Testis (tissue), 2 donors: ENCODE data around the gene SDF4.

ENCODE experiments used
- POLR2A ChIP-seq: fragments of 450-650 bp; IDR thresholded peaks from one replicate; pipeline ENCODE4 v1.6.1; 2017; ENCODE audit warnings: antibody characterized with exemption, mild to moderate bottlenecking, moderate library complexity
- TF ChIP-seq, protein P1 (sequence below), 3 experiments: fragments of 450-650 bp in 2 of 3; fragments of 200-600 bp in 1 of 3; sonication (generic) in 1 of 3; IDR thresholded peaks; one replicate each; pipeline ENCODE4 v1.5.1; 2016 to 2019; ENCODE audit warnings: antibody characterized with exemption in 3 of 3, mild to moderate bottlenecking in 2 of 3, moderate library complexity in 1 of 3

DNA sequence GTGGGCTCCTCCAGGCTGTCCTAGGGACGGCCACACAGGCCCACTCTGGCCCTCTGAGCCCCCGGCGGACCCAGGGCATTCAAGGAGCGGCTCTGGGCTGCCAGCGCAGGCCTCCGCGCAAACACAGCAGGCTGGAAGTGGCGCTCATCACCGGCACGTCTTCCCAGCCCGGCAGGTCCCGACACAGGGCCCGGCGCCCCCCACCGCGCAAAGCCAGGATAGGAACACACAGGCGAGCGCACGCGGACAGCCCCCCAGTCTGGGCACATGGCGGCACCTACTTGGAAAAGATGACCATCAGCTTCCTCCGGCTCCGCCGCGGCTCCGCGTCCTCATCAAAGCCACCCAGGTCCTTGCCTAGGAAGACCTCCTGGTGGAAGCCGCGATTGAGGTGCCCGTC, 3.6 kb downstream of the SDF4 start:
- TF ChIP-seq, protein P1, sequence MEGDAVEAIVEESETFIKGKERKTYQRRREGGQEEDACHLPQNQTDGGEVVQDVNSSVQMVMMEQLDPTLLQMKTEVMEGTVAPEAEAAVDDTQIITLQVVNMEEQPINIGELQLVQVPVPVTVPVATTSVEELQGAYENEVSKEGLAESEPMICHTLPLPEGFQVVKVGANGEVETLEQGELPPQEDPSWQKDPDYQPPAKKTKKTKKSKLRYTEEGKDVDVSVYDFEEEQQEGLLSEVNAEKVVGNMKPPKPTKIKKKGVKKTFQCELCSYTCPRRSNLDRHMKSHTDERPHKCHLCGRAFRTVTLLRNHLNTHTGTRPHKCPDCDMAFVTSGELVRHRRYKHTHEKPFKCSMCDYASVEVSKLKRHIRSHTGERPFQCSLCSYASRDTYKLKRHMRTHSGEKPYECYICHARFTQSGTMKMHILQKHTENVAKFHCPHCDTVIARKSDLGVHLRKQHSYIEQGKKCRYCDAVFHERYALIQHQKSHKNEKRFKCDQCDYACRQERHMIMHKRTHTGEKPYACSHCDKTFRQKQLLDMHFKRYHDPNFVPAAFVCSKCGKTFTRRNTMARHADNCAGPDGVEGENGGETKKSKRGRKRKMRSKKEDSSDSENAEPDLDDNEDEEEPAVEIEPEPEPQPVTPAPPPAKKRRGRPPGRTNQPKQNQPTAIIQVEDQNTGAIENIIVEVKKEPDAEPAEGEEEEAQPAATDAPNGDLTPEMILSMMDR (IDR thresholded peaks at IDR 0.05) = no peak
- no peak for TF ChIP-seq POLR2A
